SJCRH30 (cell line): ENCODE measurements around the gene CDC42BPA. TPM values are rescaled to one million over a fixed set of nuclear protein-coding genes. Genes with fewer than 3 reads are reported as not detected.
"Not testable (repeated sequence)": the region's sequence is repeated elsewhere in the genome, so short reads cannot be mapped to it uniquely, and the experiment has no call there.

Experiments
- DNase-seq, 2 experiments: peaks; one replicate each; pipeline ENCODE4 v3.0.0-alpha.2; 2015 to 2020
- H3K27ac ChIP-seq: fragments of 250-450 bp; sonication (Bioruptor Pico); 2 replicates; pipeline ENCODE4 v1.5.1; 2020; ENCODE audit warnings: mild to moderate bottlenecking, moderate library complexity
- H3K27me3 ChIP-seq: fragments of 250-450 bp; sonication (Bioruptor Pico); 2 replicates; pipeline ENCODE4 v1.5.1; 2020; ENCODE audit warnings: mild to moderate bottlenecking, moderate library complexity
- H3K36me3 ChIP-seq: fragments of 250-450 bp; sonication (Bioruptor Pico); 2 replicates; pipeline ENCODE4 v1.5.1; 2020; ENCODE audit warnings: mild to moderate bottlenecking, moderate library complexity
- H3K4me1 ChIP-seq: fragments of 250-450 bp; sonication (Bioruptor Pico); 2 replicates; pipeline ENCODE4 v1.5.1; 2020; ENCODE audit warnings: mild to moderate bottlenecking, moderate library complexity
- H3K4me3 ChIP-seq: fragments of 250-450 bp; sonication (Bioruptor Pico); 2 replicates; pipeline ENCODE4 v1.5.1; 2020; ENCODE audit warnings: mild to moderate bottlenecking, moderate library complexity
- H3K9me3 ChIP-seq: fragments of 250-450 bp; sonication (Bioruptor Pico); replicated peaks from 2 replicates; pipeline ENCODE4 v1.5.1; 2020; ENCODE audit warnings: mild to moderate bottlenecking, moderate library complexity
- total RNA-seq: library from RNA; depleted of rRNA; stranded (reverse); fragments of >200 nt; shearing (Covaris generic); gene quantifications from 2 replicates; pipeline ENCODE4 v1.2.3, GENCODE V29; 2014

Gene CDC42BPA
- total RNA-seq, 1 experiment from 2014 or later: 57.1 TPM

GRCh38 chr1:227155004-227155403 is 163.3 kb downstream of the CDC42BPA start:
- peaks cover 19% of the 10 kb centered on the region for H3K36me3 ChIP-seq
- DNase-seq: no peak
- no peaks in the 10 kb centered on the region for H3K9me3 ChIP-seq
- no peak overlapping the region for H3K27ac ChIP-seq
- H3K4me1 ChIP-seq: no peaks in the 10 kb centered on the region
- H3K27me3 ChIP-seq: no peaks in the 10 kb centered on the region
- no peak overlapping the region for H3K4me3 ChIP-seq

- Histone ChIP-seq H3K4me1 (no peaks in the 10 kb centered on the region), H3K27ac (no peak overlapping the region), H3K27me3 (no peaks in the 10 kb centered on the region), H3K9me3 (no peaks in the 10 kb centered on the region), H3K36me3 (peaks cover 6% of the 10 kb centered on the region; the same call in 1 of the 2 replicates), H3K4me3 (no peak overlapping the region)
- no peak for DNase-seq
These were observed 165.8 kb downstream of the CDC42BPA start for GRCh38 chr1:227152525-227152924.

- Histone ChIP-seq H3K9me3 (no peaks in the 10 kb centered on the region), H3K4me1 (no peaks in the 10 kb centered on the region), H3K27me3 (no peaks in the 10 kb centered on the region), H3K4me3 (no peak overlapping the region), H3K36me3 (peaks cover 49% of the 10 kb centered on the region), H3K27ac (no peak overlapping the region)
- no peak for DNase-seq
These were observed 177.9 kb downstream of the CDC42BPA start for GRCh38 chr1:227140376-227140775.

- H3K4me1 ChIP-seq: no peaks in the 10 kb centered on the region
- no peak overlapping the region for H3K27ac ChIP-seq
- DNase-seq: no peak
- H3K9me3 ChIP-seq: no peaks in the 10 kb centered on the region
- H3K4me3 ChIP-seq: no peak overlapping the region
- peaks cover 33% of the 10 kb centered on the region for H3K36me3 ChIP-seq
- H3K27me3 ChIP-seq: no peaks in the 10 kb centered on the region
These were observed 182.0 kb downstream of the CDC42BPA start for GRCh38 chr1:227136210-227136820.

- no peak for DNase-seq
- Histone ChIP-seq H3K9me3 (no peaks in the 10 kb centered on the region), H3K4me3 (no peak overlapping the region), H3K4me1 (no peaks in the 10 kb centered on the region), H3K36me3 (peaks cover 40% of the 10 kb centered on the region), H3K27ac (no peak overlapping the region), H3K27me3 (no peaks in the 10 kb centered on the region)
These were observed 183.5 kb downstream of the CDC42BPA start for GRCh38 chr1:227134686-227135314.

GRCh38 chr1:227132695-227133094 is 185.6 kb downstream of the CDC42BPA start:
- peaks cover 44% of the 10 kb centered on the region for H3K36me3 ChIP-seq
- H3K9me3 ChIP-seq, DNase-seq, H3K4me3 ChIP-seq, H3K27me3 ChIP-seq, H3K27ac ChIP-seq, H3K4me1 ChIP-seq: not testable (repeated sequence)

GRCh38 chr1:227131193-227131592 is 187.1 kb downstream of the CDC42BPA start:
- no peak overlapping the region for H3K4me3 ChIP-seq
- peak in 1 of 2 experiments; percentile 42 for DNase-seq
- peaks cover 44% of the 10 kb centered on the region for H3K36me3 ChIP-seq

GRCh38 chr1:227127891-227128290 is 190.4 kb downstream of the CDC42BPA start:
- H3K36me3 ChIP-seq: peaks cover 33% of the 10 kb centered on the region
- no peaks in the 10 kb centered on the region for H3K4me1 ChIP-seq
- no peaks in the 10 kb centered on the region for H3K27me3 ChIP-seq
- H3K9me3 ChIP-seq: no peaks in the 10 kb centered on the region
- no peak for DNase-seq
- H3K27ac ChIP-seq: no peak overlapping the region
- H3K4me3 ChIP-seq: no peak overlapping the region

More at GRCh38 chr1:227131193-227131592, 187.1 kb downstream of the CDC42BPA start:
- Histone ChIP-seq H3K27ac (no peak overlapping the region), H3K9me3 (no peaks in the 10 kb centered on the region), H3K4me1 (no peaks in the 10 kb centered on the region), H3K27me3 (no peaks in the 10 kb centered on the region)

- DNase-seq: no peak
- Histone ChIP-seq H3K9me3 (no peaks in the 10 kb centered on the region), H3K4me1 (no peaks in the 10 kb centered on the region), H3K27me3 (no peaks in the 10 kb centered on the region), H3K4me3 (no peak overlapping the region), H3K27ac (no peak overlapping the region), H3K36me3 (peaks cover 30% of the 10 kb centered on the region)
These were observed 192.3 kb downstream of the CDC42BPA start for GRCh38 chr1:227125929-227126545.

GRCh38 chr1:227124473-227124872 is 193.8 kb downstream of the CDC42BPA start:
- Histone ChIP-seq H3K4me1 (no peaks in the 10 kb centered on the region), H3K9me3 (no peaks in the 10 kb centered on the region), H3K4me3 (no peak overlapping the region), H3K36me3 (peaks cover 25% of the 10 kb centered on the region), H3K27ac (no peak overlapping the region), H3K27me3 (no peaks in the 10 kb centered on the region)
- DNase-seq: no peak

GRCh38 chr1:227120826-227121225 is 197.5 kb downstream of the CDC42BPA start:
- Histone ChIP-seq H3K27ac (no peak overlapping the region), H3K4me3 (no peak overlapping the region)
- DNase-seq: no peak

GRCh38 chr1:227112538-227112937 is 205.8 kb downstream of the CDC42BPA start:
- Histone ChIP-seq H3K9me3 (no peaks in the 10 kb centered on the region), H3K27me3 (no peaks in the 10 kb centered on the region), H3K4me1 (no peaks in the 10 kb centered on the region), H3K27ac (no peak overlapping the region), H3K36me3 (peaks cover 31% of the 10 kb centered on the region), H3K4me3 (no peak overlapping the region)
- no peak for DNase-seq

More at GRCh38 chr1:227120826-227121225, 197.5 kb downstream of the CDC42BPA start:
- Histone ChIP-seq H3K27me3 (no peaks in the 10 kb centered on the region), H3K36me3 (peaks cover 19% of the 10 kb centered on the region), H3K4me1 (no peaks in the 10 kb centered on the region), H3K9me3 (no peaks in the 10 kb centered on the region)

- Histone ChIP-seq H3K4me1 (no peaks in the 10 kb centered on the region), H3K27me3 (no peaks in the 10 kb centered on the region), H3K9me3 (no peaks in the 10 kb centered on the region; the same call in 1 of the 2 replicates), H3K36me3 (peaks cover 35% of the 10 kb centered on the region), H3K4me3 (no peak overlapping the region), H3K27ac (no peak overlapping the region)
- DNase-seq: no peak
These were observed 206.5 kb downstream of the CDC42BPA start for GRCh38 chr1:227111782-227112181.

GRCh38 chr1:227105291-227105690 is 213.0 kb downstream of the CDC42BPA start:
- H3K4me3 ChIP-seq, DNase-seq: not testable (repeated sequence)

GRCh38 chr1:227102056-227102455 is 216.2 kb downstream of the CDC42BPA start:
- no peak for DNase-seq

More at GRCh38 chr1:227105291-227105690, 213.0 kb downstream of the CDC42BPA start:
- not testable (repeated sequence) for H3K9me3 ChIP-seq, H3K27me3 ChIP-seq, H3K4me1 ChIP-seq, H3K27ac ChIP-seq
- H3K36me3 ChIP-seq: peaks cover 42% of the 10 kb centered on the region

More at GRCh38 chr1:227102056-227102455, 216.2 kb downstream of the CDC42BPA start:
- Histone ChIP-seq H3K36me3 (peaks cover 32% of the 10 kb centered on the region), H3K4me3 (no peak overlapping the region), H3K27ac (no peak overlapping the region), H3K27me3 (no peaks in the 10 kb centered on the region), H3K4me1 (no peaks in the 10 kb centered on the region), H3K9me3 (no peaks in the 10 kb centered on the region; the same call in 1 of the 2 replicates)
